ENCODE measurements around the gene DPEP1.
"Not testable (repeated sequence)": the region's sequence is repeated elsewhere in the genome, so short reads cannot be mapped to it uniquely, and the experiment has no call there.

The DPEP1 gene

GRCh38 chr16:89577055-89577759, 36.2 kb upstream of the DPEP1 start:
- no peak for DNase-seq (ENCODE audit: low spot score)

GRCh38 chr16:89579351-89579750, 34.1 kb upstream of the DPEP1 start:
- DNase-seq (ENCODE audit: low spot score) = no peak

DNA sequence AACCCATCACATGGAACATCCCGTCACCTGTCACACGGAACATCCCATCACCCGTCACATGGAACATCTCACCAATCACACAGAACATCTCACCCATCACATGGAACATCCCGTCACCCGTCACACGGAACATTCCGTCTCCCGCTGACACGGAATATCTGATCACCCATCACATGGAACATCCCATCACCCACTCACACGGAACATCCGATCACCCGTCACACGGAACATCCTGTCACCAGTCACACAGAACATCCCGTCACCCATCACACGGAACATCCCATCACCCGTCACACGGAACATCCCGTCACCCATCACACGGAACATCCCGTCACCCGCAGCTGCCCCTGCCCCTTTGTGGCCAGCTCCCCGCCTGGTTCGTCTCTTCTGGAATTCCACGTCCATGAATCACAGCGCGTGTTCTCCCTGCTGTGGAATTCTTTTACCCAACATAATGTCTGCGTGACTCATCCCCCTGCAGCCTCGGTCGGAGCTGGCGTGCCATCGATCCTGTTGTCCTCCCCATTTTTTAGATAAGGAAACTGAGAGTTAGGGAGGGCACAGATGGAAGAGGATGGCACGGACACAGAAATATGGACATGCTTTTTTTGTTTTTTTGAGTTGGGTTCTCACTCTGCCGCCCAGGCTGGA, 32.3 kb upstream of the DPEP1 start:
- DNase-seq (ENCODE audit: low spot score) = no peak

DNA sequence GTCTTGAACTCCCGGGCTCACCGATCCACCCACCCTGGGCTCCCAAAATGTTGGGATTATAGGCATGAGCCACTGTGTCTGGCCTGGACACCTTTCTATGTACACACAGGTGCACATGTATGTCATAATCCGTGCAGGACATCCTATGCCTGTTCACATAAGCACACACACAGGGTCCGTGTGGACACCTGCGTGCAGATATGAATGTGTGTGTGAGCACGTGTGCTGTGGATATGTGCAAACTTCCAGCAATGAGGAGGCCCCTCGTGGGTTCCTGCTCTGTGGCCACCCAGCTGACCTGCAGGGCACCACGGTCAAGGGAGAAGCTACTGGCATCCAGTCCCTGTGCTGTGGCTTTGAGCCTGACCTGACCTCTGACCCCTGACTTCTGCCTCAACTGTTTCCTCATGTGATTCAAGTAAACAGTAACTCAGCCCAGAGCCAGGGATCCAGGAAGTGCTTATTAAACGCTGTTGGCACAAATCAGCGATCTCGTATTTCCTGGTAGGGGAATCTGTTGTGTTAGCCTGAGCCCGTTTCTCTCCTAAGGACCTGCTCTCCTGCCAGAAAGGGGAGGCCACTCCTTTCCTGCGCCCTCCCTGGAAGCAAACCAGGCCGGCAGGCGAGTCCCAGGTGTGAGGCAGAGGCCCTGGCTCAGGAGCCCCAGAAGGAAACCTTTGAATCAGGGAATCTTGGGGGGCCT, 31.4 kb upstream of the DPEP1 start:
- no peak for DNase-seq (ENCODE audit: low spot score)

DNA sequence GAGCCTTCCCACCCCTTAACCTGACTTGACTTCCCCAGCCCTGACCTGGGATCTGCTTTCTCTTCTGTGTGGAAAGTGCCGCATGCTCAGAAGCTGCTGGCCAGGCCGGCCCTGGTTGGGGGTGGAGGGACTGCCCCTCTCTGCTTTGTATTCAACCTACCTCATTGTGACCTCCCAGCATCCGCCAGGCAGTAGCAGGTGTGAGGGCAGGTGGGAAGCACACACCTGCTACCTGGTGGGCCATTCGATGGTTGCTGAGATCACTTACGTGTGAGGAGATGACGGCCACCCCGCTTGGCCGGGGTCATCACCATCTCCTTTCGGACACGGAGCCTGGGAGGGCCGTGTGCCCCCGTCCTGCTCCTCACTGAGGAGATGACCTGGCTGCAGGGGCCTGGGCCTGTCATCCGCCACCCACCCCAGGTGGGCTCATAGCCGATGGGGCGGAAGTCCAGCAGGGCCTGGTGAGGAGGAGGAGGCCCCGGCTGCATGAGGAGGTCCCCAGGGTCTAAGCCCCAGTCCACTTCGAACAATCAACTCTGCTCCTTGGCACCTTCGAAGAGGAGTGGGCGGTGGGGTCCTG, 30.7 kb upstream of the DPEP1 start:
- DNase-seq (ENCODE audit: low spot score) = no peak

- no peak for DNase-seq (ENCODE audit: low spot score)
Observed at GRCh38 chr16:89583197-89583894, 30.1 kb upstream of the DPEP1 start.

- no peak for DNase-seq (ENCODE audit: low spot score)
Observed at GRCh38 chr16:89583895-89584644, 29.4 kb upstream of the DPEP1 start.

DNA sequence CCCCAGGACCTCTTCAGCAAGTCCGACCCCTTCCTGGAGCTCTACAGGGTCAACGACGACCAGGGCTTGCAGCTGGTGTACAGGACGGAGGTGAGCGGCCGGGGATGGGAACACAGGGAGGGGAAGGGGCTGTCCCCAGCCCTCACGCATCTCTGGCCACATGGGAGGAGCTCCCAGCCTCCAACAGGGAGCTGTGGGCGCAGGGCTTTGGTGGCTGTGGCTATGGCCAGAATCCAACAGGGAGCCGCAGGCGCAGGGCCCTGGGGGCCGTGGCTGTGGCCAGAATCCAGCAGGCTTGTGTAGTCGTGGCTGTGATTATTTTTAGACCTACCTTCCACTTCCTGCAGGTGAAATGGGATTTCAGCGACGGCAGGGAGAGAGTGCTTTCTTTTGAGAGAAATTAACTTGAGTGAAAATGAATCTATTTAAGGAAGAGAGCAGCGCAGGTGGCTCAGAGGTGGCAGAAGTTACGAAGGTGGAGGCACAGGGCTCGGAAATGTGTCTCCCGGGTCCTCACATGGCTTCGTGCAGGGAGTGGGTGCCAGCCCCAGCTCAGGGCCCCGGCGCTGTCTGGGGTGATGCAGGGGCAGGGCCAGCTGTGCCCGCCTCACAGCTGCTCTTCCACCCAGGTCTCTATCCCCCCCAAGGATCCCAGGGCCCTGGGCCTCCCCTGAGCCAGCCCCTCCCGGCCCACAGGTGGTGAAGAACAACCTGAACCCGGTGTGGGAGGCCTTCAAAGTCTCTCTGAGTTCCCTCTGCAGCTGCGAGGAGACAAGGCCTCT, 28.5 kb upstream of the DPEP1 start:
- no peak for DNase-seq (ENCODE audit: low spot score)

- DNase-seq (ENCODE audit: low spot score) = no peak
Observed at GRCh38 chr16:89586218-89586617, 27.2 kb upstream of the DPEP1 start.

- peak; percentile 12 for DNase-seq (ENCODE audit: low spot score)
Observed at GRCh38 chr16:89586853-89587252, 26.6 kb upstream of the DPEP1 start.

GRCh38 chr16:89587676-89588075, 25.8 kb upstream of the DPEP1 start:
- not testable (repeated sequence) for DNase-seq (ENCODE audit: low spot score)

DNA sequence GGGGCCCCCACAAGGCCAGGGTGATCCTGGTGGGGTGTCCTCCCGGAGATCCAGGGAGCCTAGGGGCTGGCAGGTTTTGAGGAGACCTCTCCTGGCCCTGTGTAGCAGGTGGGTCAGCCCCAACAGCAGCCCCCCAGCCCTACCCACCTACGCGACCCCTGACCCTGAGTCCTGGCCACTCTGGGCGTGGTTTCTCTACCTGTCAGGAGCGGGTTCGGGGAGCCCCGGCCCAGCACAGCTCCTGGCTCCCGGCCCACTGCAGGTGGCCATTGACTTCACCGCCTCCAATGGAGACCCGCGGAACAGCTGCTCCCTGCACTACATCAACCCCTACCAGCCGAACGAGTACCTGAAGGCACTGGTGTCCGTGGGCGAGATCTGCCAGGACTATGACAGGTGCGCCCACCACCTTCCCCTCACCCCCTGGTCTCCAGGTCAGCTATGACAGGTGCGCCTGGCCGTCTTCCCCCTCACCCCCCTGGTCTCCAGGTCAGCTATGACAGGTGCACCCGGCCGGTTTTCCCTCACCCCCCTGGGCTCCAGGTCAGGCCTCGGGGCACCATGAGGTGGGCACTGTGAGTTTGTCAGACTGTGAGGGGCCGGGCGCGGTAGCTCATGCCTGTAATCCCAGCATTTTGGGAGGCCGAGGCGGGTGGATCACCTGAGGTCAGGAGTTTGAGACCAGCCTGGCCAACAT, 24.9 kb upstream of the DPEP1 start:
- no peak for DNase-seq (ENCODE audit: low spot score)

- DNase-seq (ENCODE audit: low spot score) = no peak
Observed at GRCh38 chr16:89589241-89589926, 24.1 kb upstream of the DPEP1 start.

GRCh38 chr16:89593841-89594240, 19.6 kb upstream of the DPEP1 start:
- no peak for DNase-seq (ENCODE audit: low spot score)

- DNase-seq (ENCODE audit: low spot score) = no peak
Observed at GRCh38 chr16:89595330-89596060, 17.9 kb upstream of the DPEP1 start.

GRCh38 chr16:89596061-89596689, 17.3 kb upstream of the DPEP1 start:
- no peak for DNase-seq (ENCODE audit: low spot score)

DNA sequence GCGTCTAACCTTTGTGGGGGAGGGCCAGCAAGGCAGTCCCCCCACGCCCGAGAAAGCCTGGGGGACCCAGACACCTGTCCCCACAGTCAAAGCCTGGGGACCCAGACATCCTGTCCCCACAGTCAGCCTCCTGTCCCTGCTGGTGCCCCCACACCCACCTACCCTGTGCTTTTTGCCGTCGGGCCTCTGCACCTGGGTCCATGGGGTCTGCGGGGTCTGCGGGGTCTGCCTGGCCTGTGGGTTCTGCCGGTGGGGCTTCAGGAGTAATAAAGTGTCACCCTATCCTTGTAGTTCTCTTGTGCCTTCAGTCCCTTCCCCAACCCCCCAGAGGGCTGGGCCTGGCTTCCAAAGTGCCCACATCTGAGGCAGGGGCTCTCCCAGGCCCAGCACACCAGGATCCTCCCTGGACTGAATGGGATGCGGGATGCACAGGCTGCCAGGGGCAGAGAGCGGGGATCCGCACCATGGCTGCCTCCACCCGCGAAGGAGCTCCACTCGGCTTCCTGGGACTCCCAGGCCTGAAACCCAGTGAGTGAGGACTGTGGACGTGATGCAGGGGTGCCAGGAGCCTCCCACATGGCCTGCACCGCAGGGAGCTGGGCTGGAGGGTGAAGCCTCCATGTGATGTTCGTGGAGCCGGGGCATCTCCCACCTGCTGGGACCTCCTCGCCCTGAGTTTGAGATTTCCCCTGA, 16.3 kb upstream of the DPEP1 start:
- no peak for DNase-seq (ENCODE audit: low spot score)

- no peak for DNase-seq (ENCODE audit: low spot score)
Observed at GRCh38 chr16:89598199-89598598, 15.2 kb upstream of the DPEP1 start.

Data from hematopoietic multipotent progenitor cell treated with erythropoietin and hydrocortisone succinate and interleukin-3 and kit ligand, for 15 days (in vitro differentiated cells).